Osteocyte (in vitro differentiated cells): ENCODE measurements around the gene GNG14. TPM values are rescaled to one million over a fixed set of nuclear protein-coding genes. Genes with fewer than 3 reads are reported as not detected.
A peak's percentile ranks its signal among the peaks of the same experiment; 100 is the strongest.

Experiments used
- DNase-seq: peaks from one replicate; pipeline ENCODE4 v3.0.0; 2021; ENCODE audit warnings: mixed read lengths; ENCODE audit not compliant: unreplicated experiment; ENCODE audit errors: extremely low spot score
- H3K27ac Mint-ChIP-seq: one replicate; pipeline ENCODE4 v1.8.0; 2021; ENCODE audit warnings: mild to moderate bottlenecking, mixed read lengths; ENCODE audit not compliant: unreplicated experiment
- H3K27me3 Mint-ChIP-seq: one replicate; pipeline ENCODE4 v1.8.0; 2021; ENCODE audit warnings: mixed read lengths; ENCODE audit not compliant: unreplicated experiment
- H3K36me3 Mint-ChIP-seq: one replicate; pipeline ENCODE4 v1.8.0; 2021; ENCODE audit warnings: mixed read lengths; ENCODE audit not compliant: unreplicated experiment
- H3K4me1 Mint-ChIP-seq: one replicate; pipeline ENCODE4 v1.8.0; 2021; ENCODE audit warnings: mixed read lengths; ENCODE audit not compliant: unreplicated experiment
- H3K4me3 Mint-ChIP-seq: one replicate; pipeline ENCODE4 v1.8.0; 2021; ENCODE audit warnings: mild to moderate bottlenecking, moderate library complexity, mixed read lengths; ENCODE audit not compliant: unreplicated experiment
- H3K9me3 Mint-ChIP-seq: one replicate; pipeline ENCODE4 v1.8.0; 2021; ENCODE audit warnings: mixed read lengths; ENCODE audit not compliant: unreplicated experiment
- total RNA-seq: library from RNA; stranded (reverse); gene quantifications from 2 replicates; pipeline ENCODE4 v1.2.1, GENCODE V29; 2021
- TF ChIP-seq, protein P1 (sequence below): fragments of 200-600 bp; sonication (generic); IDR thresholded peaks from 2 replicates; pipeline ENCODE4 v1.5.0; 2021; ENCODE audit warnings: antibody characterized with exemption, mild to moderate bottlenecking, moderate library complexity

GNG14 gene
- total RNA-seq, 1 donor from 2014 or later = not detected

DNA sequence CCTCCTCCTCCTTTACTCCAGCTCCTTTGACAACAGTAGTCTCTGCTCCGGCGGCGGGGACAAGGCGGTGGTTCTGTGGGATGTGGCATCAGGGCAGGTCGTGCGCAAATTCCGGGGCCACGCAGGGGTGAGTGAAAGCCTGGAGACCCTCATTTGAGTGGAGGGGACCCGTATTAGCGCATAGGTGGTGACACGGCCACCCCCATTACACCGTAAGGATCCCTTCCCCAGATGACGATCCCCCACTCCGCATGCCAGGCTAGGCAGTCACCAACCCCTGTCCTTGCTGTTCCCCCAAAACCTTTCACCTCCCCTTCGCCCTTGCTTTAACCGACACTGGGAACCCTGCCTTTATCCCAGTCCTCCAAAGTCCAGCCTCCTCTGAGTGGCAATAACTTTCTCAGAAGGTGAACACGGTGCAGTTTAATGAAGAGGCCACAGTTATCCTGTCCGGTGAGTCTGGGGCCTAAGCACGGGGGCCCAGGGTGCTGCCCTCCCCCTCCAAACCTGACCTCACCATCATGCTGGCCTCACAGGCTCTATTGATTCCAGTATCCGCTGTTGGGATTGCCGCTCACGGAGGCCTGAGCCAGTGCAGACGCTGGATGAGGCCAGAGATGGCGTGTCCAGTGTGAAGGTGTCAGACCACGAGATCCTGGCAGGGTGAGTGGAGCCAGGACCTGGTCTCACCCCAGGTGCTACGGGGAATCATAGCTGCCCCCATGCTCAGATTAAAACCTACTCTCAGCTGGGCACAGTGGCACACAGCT lies 17.5 kb upstream of the GNG14 start:
- H3K4me1 Mint-ChIP-seq = peaks cover 36% of the 10 kb centered on the region
- no peaks in the 10 kb centered on the region for H3K9me3 Mint-ChIP-seq
- H3K27ac Mint-ChIP-seq = peak overlapping the region; percentile 100
- H3K27me3 Mint-ChIP-seq = no peaks in the 10 kb centered on the region
- H3K36me3 Mint-ChIP-seq = peaks cover 16% of the 10 kb centered on the region
- TF ChIP-seq, protein P1, sequence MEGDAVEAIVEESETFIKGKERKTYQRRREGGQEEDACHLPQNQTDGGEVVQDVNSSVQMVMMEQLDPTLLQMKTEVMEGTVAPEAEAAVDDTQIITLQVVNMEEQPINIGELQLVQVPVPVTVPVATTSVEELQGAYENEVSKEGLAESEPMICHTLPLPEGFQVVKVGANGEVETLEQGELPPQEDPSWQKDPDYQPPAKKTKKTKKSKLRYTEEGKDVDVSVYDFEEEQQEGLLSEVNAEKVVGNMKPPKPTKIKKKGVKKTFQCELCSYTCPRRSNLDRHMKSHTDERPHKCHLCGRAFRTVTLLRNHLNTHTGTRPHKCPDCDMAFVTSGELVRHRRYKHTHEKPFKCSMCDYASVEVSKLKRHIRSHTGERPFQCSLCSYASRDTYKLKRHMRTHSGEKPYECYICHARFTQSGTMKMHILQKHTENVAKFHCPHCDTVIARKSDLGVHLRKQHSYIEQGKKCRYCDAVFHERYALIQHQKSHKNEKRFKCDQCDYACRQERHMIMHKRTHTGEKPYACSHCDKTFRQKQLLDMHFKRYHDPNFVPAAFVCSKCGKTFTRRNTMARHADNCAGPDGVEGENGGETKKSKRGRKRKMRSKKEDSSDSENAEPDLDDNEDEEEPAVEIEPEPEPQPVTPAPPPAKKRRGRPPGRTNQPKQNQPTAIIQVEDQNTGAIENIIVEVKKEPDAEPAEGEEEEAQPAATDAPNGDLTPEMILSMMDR = no peak
- no peak for DNase-seq
- H3K4me3 Mint-ChIP-seq = peak overlapping the region; percentile 87

DNA sequence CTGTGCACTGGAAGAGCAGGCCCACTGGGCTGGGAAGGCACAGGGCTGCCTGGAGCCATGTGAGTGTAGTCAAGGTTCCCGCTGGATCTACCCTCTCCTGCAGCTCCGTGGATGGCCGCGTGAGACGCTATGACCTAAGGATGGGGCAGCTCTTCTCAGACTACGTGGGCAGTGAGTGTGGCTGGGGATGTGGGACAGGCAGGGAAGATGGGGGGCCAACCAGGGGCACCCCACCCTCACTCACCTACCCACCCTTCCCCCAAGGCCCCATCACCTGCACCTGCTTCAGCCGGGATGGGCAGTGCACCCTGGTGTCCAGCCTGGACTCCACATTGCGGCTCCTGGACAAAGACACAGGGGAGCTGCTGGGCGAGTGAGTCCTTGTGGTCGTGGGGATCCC lies 15.1 kb upstream of the GNG14 start:
- Mint-ChIP-seq H3K36me3 (peaks cover 21% of the 10 kb centered on the region), H3K4me3 (no peak overlapping the region), H3K9me3 (no peaks in the 10 kb centered on the region), H3K27ac (no peak overlapping the region), H3K27me3 (no peaks in the 10 kb centered on the region), H3K4me1 (peaks cover 26% of the 10 kb centered on the region)
- TF ChIP-seq, protein P1 = no peak
- no peak for DNase-seq

DNA sequence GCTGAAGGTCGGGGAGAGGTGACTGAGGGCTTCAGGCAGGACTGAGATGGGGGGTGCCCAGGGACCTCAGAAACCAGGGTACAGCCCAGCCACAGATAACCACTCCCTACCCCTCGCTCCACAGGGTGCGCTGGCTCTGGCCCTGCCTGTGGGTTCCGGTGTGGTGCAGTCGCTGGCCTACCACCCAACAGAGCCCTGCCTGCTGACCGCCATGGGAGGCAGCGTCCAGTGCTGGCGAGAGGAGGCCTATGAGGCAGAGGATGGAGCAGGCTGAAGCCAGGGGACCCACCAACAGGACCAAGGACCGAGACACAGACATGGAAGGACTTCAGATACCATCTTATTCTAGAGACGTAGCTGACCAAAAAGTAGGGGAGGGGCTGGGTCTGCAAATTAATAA lies 12.4 kb upstream of the GNG14 start:
- Mint-ChIP-seq H3K27me3 (no peaks in the 10 kb centered on the region), H3K9me3 (no peaks in the 10 kb centered on the region), H3K4me1 (peaks cover 12% of the 10 kb centered on the region), H3K4me3 (no peak overlapping the region), H3K27ac (no peak overlapping the region), H3K36me3 (peaks cover 30% of the 10 kb centered on the region)
- TF ChIP-seq, protein P1 = no peak
- no peak for DNase-seq

DNA sequence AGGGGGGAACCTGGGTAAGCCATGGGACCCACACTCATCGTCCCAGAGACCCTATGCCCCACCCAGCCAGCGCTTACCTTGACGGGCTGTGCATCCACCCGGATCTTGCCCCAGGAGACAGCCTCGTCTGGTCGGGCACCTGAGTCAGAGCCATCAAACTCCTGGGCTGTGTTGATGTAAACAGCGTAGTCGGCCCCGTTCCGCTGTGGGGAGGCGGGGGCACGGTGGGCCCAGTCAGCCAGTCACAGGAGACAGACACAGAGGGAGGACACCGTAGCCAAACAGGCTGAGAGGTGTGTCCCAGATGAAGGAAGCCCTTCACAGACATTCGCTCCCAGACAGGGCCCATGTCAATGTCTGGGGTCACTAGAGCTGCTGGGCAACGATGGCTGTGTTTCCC lies 11.9 kb upstream of the GNG14 start:
- Mint-ChIP-seq H3K27me3 (no peaks in the 10 kb centered on the region), H3K9me3 (no peaks in the 10 kb centered on the region), H3K36me3 (peaks cover 30% of the 10 kb centered on the region), H3K27ac (no peak overlapping the region), H3K4me1 (peaks cover 12% of the 10 kb centered on the region), H3K4me3 (no peak overlapping the region)
- no peak for DNase-seq
- TF ChIP-seq, protein P1 = no peak

DNA sequence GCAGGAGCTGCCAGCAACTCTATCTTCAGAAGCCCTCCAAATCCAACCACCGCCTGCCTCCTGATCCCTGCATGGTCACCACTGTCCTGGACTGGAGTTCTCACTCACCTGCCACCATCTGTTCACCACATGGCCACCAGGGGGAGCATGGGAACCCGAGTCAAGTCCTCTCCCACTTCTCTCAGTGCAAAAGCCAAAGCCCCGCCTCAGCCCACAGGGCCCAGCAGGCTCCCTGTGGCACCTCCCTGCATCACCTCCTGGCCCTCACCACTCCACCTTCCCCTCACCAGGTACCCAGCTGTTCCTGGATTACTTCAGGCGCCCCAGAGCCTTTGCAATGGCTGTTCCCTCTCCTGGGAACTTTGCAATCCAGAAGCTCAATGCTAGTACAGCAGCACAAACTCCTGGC lies 11.4 kb upstream of the GNG14 start:
- H3K36me3 Mint-ChIP-seq = peaks cover 30% of the 10 kb centered on the region
- H3K4me1 Mint-ChIP-seq = peaks cover 15% of the 10 kb centered on the region
- H3K9me3 Mint-ChIP-seq = no peaks in the 10 kb centered on the region

More for the DNA sequence above, 11.4 kb upstream of the GNG14 start:
- no peaks in the 10 kb centered on the region for H3K27me3 Mint-ChIP-seq
- H3K27ac Mint-ChIP-seq = peak overlapping the region; percentile 34
- TF ChIP-seq, protein P1 = peak; percentile 78
- H3K4me3 Mint-ChIP-seq = no peak overlapping the region
- DNase-seq = peak; percentile 94
